Esophagus squamous epithelium (tissue), 5 donors: ENCODE data around the gene TNFAIP2. TPM values are rescaled to one million over a fixed set of nuclear protein-coding genes. Genes with fewer than 3 reads are reported as not detected.

Experiments
- DNase-seq: peaks from one replicate; lab custom pipeline; 2025; lab: John Stamatoyannopoulos, UW
- H3K27ac ChIP-seq, 4 donors: fragments of 200-600 bp; sonication (generic); one replicate each; pipeline ENCODE4 v1.5.1; 2016 to 2019; ENCODE audit warnings: mild to moderate bottlenecking in 1 of 4
- H3K27me3 ChIP-seq, 4 donors: fragments of 200-600 bp; sonication (generic); 1 replicate in 3 of 4; 2 replicates in 1 of 4; pipeline versions ENCODE4 v1.5.1 to v1.6.0; 2017 to 2021; ENCODE audit warnings: antibody characterized with exemption in 1 of 4
- H3K36me3 ChIP-seq, 3 donors: fragments of 200-600 bp; sonication (generic); one replicate each; pipeline ENCODE4 v1.5.1; 2016 to 2019
- H3K4me1 ChIP-seq, 3 donors: fragments of 200-600 bp; sonication (generic); one replicate each; pipeline ENCODE4 v1.5.1; 2017 to 2019
- H3K4me3 ChIP-seq, 4 donors: fragments of 200-600 bp; sonication (generic); 1 replicate in 3 of 4; 2 replicates in 1 of 4; pipeline ENCODE4 v1.5.1; 2016 to 2019; ENCODE audit warnings: mild to moderate bottlenecking in 2 of 4, moderate library complexity in 1 of 4
- H3K9me3 ChIP-seq, 3 donors: fragments of 200-600 bp; sonication (generic); one replicate each; pipeline ENCODE4 v1.5.1; 2016 to 2019
- CTCF ChIP-seq, 6 experiments: fragments of 450-650 bp in 4 of 6; fragments of 200-600 bp in 2 of 6; sonication (generic) in 2 of 6; IDR thresholded peaks; one replicate each; pipeline ENCODE4 v1.5.1; 2016 to 2019; ENCODE audit warnings: antibody characterized with exemption in 6 of 6, mild to moderate bottlenecking in 4 of 6, moderate library complexity in 4 of 6
- POLR2A ChIP-seq, 4 donors: fragments of 450-650 bp; IDR thresholded peaks; one replicate each; pipeline ENCODE4 v1.6.1; 2017; ENCODE audit warnings: antibody characterized with exemption in 4 of 4, mild to moderate bottlenecking in 4 of 4, moderate library complexity in 3 of 4
- WGBS, 2 donors: methylation state at CpG; one replicate each; pipeline ENCODE4 v1.1.5; 2018; 5-methylcytosine and 5-hydroxymethylcytosine counted together
- intact Hi-C: fragments of 100-400 bp; cut with DNase I; formaldehyde crosslinking; loops from one replicate; pipeline ENCODE4 v1.15.0; 2022
- total RNA-seq, 4 donors: library from RNA; depleted of rRNA; stranded (reverse); fragments of >200 nt; gene quantifications; one replicate each; pipeline ENCODE4 v1.1.0, GENCODE V29; 2016
- donor health status: DM: yes; HTN: yes; CAD: no.

TNFAIP2 gene
- total RNA-seq, 4 donors from 2014 or later: 36.6 to 163 (median 130) TPM

- Histone ChIP-seq H3K4me1 (peaks cover 87 to 97% (median 87%) of the 10 kb centered on the region in 3 donors), H3K36me3 (peaks cover 0 to 28% (median 0%) of the 10 kb centered on the region in 3 donors)
Observed at GRCh38 chr14:103127356-103127755, 4.1 kb downstream of the TNFAIP2 start.

GRCh38 chr14:103127861-103128598 lies 4.8 kb downstream of the TNFAIP2 start:
- Histone ChIP-seq H3K9me3 (no peaks in the 10 kb centered on the region), H3K27me3 (peaks cover 0 to 14% (median 0%) of the 10 kb centered on the region in 4 donors), H3K27ac (peak overlapping the region; percentile 68 to 86 (median 74)), H3K4me3 (peak overlapping the region in 3 of 4 donors; percentile 25 to 85 (median 66)), H3K36me3 (peaks cover 4 to 35% (median 4%) of the 10 kb centered on the region in 3 donors), H3K4me1 (peaks cover 80 to 90% (median 82%) of the 10 kb centered on the region in 3 donors)
- no peak for DNase-seq
- WGBS, 2 donors: 50 to 68% methylated on average over 6 to 8 of the region's 16 CpGs
- TF ChIP-seq CTCF (IDR thresholded peaks at IDR 0.05) (no peak), POLR2A (IDR thresholded peaks at IDR 0.05) (no peak)
- intact Hi-C loops: no loop called here

More at GRCh38 chr14:103127356-103127755, 4.1 kb downstream of the TNFAIP2 start:
- intact Hi-C loops: no loop called here
- H3K4me3 ChIP-seq: peak overlapping the region in 3 of 4 donors; percentile 25 to 85 (median 66)
- no peak for TF ChIP-seq CTCF (IDR thresholded peaks at IDR 0.05)
- TF ChIP-seq POLR2A (IDR thresholded peaks at IDR 0.05): no peak
- peak overlapping the region; percentile 68 to 86 (median 74) for H3K27ac ChIP-seq
- peaks cover 0 to 21% (median 0%) of the 10 kb centered on the region in 4 donors for H3K27me3 ChIP-seq
- no peak for DNase-seq
- WGBS, 2 donors: 36 to 80% methylated on average over 4 to 5 of the region's 39 CpGs
- H3K9me3 ChIP-seq: no peaks in the 10 kb centered on the region

- H3K27ac ChIP-seq: peak overlapping the region; percentile 68 to 86 (median 74)
Observed at GRCh38 chr14:103128631-103129300, 5.5 kb downstream of the TNFAIP2 start.

GRCh38 chr14:103129301-103130016 lies 6.2 kb downstream of the TNFAIP2 start:
- Histone ChIP-seq H3K9me3 (no peaks in the 10 kb centered on the region), H3K36me3 (peaks cover 10 to 49% (median 16%) of the 10 kb centered on the region in 3 donors), H3K27me3 (peaks cover 0 to 1% (median 0%) of the 10 kb centered on the region in 4 donors), H3K4me3 (peak overlapping the region in 1 of 4 donors; percentile 85), H3K27ac (peak overlapping the region; percentile 68 to 86 (median 74)), H3K4me1 (peaks cover 68 to 76% (median 68%) of the 10 kb centered on the region in 3 donors)
- 68 to 81% methylated on average over 6 to 8 of the region's 12 CpGs for WGBS, 2 donors
- DNase-seq: no peak
- TF ChIP-seq POLR2A (IDR thresholded peaks at IDR 0.05) (no peak), CTCF (IDR thresholded peaks at IDR 0.05) (no peak)
- intact Hi-C loops: no loop called here

More at GRCh38 chr14:103128631-103129300, 5.5 kb downstream of the TNFAIP2 start:
- no peak for DNase-seq
- peaks cover 0 to 8% (median 0%) of the 10 kb centered on the region in 4 donors for H3K27me3 ChIP-seq
- peak overlapping the region in 2 of 4 donors; percentile 25 to 85 for H3K4me3 ChIP-seq
- intact Hi-C loops: no loop called here
- 34 to 41% methylated on average over 7 to 12 of the region's 13 CpGs for WGBS, 2 donors
- TF ChIP-seq CTCF (IDR thresholded peaks at IDR 0.05): no peak
- no peak for TF ChIP-seq POLR2A (IDR thresholded peaks at IDR 0.05)
- no peaks in the 10 kb centered on the region for H3K9me3 ChIP-seq
- peaks cover 75 to 83% (median 75%) of the 10 kb centered on the region in 3 donors for H3K4me1 ChIP-seq
- H3K36me3 ChIP-seq: peaks cover 10 to 42% (median 12%) of the 10 kb centered on the region in 3 donors
